ENCODE results near the gene TLR4. TPM values are rescaled to one million over a fixed set of nuclear protein-coding genes. Genes with fewer than 3 reads are reported as not detected.

TLR4 gene
- total and polyA plus RNA-seq, 9 of the 15 experiments (the other 6 are each of a cell fraction or from before 2014, with no cell fraction given), result 0.02 TPM; not detected in 8

DNA sequence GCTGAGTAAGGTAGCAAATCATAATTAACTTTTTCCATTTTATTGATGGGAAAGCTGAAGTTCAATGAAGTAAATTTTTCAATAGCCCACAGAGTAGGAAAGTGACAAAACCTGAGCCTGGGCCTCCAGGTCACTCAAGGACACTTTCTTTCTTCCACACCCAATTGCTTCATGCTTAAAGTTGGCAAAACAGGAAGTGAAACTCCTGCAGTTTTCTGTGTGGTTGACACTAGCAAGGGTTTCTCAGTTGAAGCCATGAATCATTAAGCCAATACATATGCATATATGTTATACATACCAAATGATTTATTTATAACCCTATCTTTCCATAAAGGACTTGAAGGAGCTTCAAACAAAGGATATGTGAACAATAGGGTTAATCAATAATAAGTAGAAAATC is 13.9 kb downstream of the TLR4 start:
- Histone ChIP-seq H3K9ac (ENCODE audit: insufficient read depth in 1 of 2, low read depth in 2 of 2, low read length in 2 of 2) (no peak overlapping the region), H3K79me2 (ENCODE audit: control insufficient read depth, insufficient read depth, low read length) (no peaks in the 10 kb centered on the region), H3K9me1 (ENCODE audit: control insufficient read depth, insufficient read depth, low read length) (no peaks in the 10 kb centered on the region), H3K27ac (ENCODE audit: extremely low read depth, low read depth, low read length) (no peak overlapping the region), H3K4me2 (ENCODE audit: insufficient read depth, low read length) (no peak overlapping the region), H2AFZ (ENCODE audit: low read depth, low read length) (no peak overlapping the region), H4K20me1 (replicated peaks; ENCODE audit: control insufficient read depth, insufficient read depth, low read length) (no peaks in the 10 kb centered on the region), H3K9me3 (replicated peaks; ENCODE audit: control insufficient read depth, insufficient read depth, low read depth, low read length) (no peaks in the 10 kb centered on the region), H3K36me3 (ENCODE audit: control insufficient read depth, insufficient read depth, low read length) (no peaks in the 10 kb centered on the region), H3K27me3 (ENCODE audit: control insufficient read depth in 2 of 2, insufficient read depth in 2 of 2, low read length in 2 of 2) (no peaks in the 10 kb centered on the region), H3K4me3 (no peak overlapping the region), H3K4me1 (replicated peaks in 1 of 2; ENCODE audit: control insufficient read depth in 2 of 2, insufficient read depth in 2 of 2, low read length in 2 of 2) (no peaks in the 10 kb centered on the region)
- no peak for ATAC-seq
- no TSS peak for BruUV-seq (replicated peaks)
- POLR2A ChIA-PET, result no interaction called here
- CTCF ChIA-PET (ENCODE audit: low intra/inter-chr PET ratio), result no interaction called here
- intact Hi-C loops (cut with micrococcal nuclease) (no loop called here), in situ Hi-C loops (cut with MboI) (no loop called here)
- FAIRE-seq, result no peak
- no peak for DNase-seq (ENCODE audit: extremely low read depth in 1 of 4, low spot score in 3 of 4)
- no peak for TF ChIP-seq NUFIP1 (IDR thresholded peaks at IDR 0.05; ENCODE audit: partially characterized antibody)
- no peak for TF ChIP-seq AFF1 (IDR thresholded peaks at IDR 0.05; ENCODE audit: low read depth in 1 of 2, partially characterized antibody in 2 of 2)
- TF ChIP-seq FOXM1 (IDR thresholded peaks at IDR 0.05; ENCODE audit: low read depth), result no peak
- no peak for TF ChIP-seq FOXM1 (CRISPR knock-in tag; IDR thresholded peaks at IDR 0.05; ENCODE audit: low read depth)
- TF ChIP-seq TCF7L2 (IDR thresholded peaks at IDR 0.05; ENCODE audit: low read depth, low read length), result no peak
- TF ChIP-seq ZNF124 (CRISPR knock-in tag; IDR thresholded peaks at IDR 0.05), result no peak
- TF ChIP-seq PTBP1 (IDR thresholded peaks at IDR 0.05; ENCODE audit: low read depth, low read length), result no peak
- TF ChIP-seq KAT8 (IDR thresholded peaks at IDR 0.05; ENCODE audit: low read depth), result no peak
- TF ChIP-seq, protein P1, sequence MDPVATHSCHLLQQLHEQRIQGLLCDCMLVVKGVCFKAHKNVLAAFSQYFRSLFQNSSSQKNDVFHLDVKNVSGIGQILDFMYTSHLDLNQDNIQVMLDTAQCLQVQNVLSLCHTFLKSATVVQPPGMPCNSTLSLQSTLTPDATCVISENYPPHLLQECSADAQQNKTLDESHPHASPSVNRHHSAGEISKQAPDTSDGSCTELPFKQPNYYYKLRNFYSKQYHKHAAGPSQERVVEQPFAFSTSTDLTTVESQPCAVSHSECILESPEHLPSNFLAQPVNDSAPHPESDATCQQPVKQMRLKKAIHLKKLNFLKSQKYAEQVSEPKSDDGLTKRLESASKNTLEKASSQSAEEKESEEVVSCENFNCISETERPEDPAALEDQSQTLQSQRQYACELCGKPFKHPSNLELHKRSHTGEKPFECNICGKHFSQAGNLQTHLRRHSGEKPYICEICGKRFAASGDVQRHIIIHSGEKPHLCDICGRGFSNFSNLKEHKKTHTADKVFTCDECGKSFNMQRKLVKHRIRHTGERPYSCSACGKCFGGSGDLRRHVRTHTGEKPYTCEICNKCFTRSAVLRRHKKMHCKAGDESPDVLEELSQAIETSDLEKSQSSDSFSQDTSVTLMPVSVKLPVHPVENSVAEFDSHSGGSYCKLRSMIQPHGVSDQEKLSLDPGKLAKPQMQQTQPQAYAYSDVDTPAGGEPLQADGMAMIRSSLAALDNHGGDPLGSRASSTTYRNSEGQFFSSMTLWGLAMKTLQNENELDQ (CRISPR knock-in tag; IDR thresholded peaks at IDR 0.05; ENCODE audit: borderline replicate concordance), result no peak
- no peak for TF ChIP-seq ZNF197 (CRISPR knock-in tag; IDR thresholded peaks at IDR 0.05; ENCODE audit: low read depth)
- TF ChIP-seq U2AF1 (optimal IDR thresholded peaks at IDR 0.05; ENCODE audit: low read depth, low read length), result no peak
- TF ChIP-seq, protein P2, sequence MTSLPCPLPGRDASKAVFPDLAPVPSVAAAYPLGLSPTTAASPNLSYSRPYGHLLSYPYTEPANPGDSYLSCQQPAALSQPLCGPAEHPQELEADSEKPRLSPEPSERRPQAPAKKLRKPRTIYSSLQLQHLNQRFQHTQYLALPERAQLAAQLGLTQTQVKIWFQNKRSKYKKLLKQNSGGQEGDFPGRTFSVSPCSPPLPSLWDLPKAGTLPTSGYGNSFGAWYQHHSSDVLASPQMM (CRISPR knock-in tag; IDR thresholded peaks at IDR 0.05), result no peak
- no peak for TF ChIP-seq SMARCA4 (IDR thresholded peaks at IDR 0.05)
- no peak for TF ChIP-seq TFAP4 (CRISPR knock-in tag; IDR thresholded peaks at IDR 0.05; ENCODE audit: borderline replicate concordance)
- TF ChIP-seq ZNF134 (CRISPR knock-in tag; conservative IDR thresholded peaks at IDR 0.05), result no peak
- no peak for TF ChIP-seq ELK3 (CRISPR knock-in tag; IDR thresholded peaks at IDR 0.05)

Measured in K562 (cell line).